GM18508 (cell line): ENCODE measurements around the gene RAB26.
"Not testable (repeated sequence)": the region's sequence is repeated elsewhere in the genome, so short reads cannot be mapped to it uniquely, and the experiment has no call there.

Experiments used
- ATAC-seq: cut with Tn5 transposase; IDR thresholded peaks from one replicate; pipeline ENCODE4 v1.9.1; 2021; ENCODE audit warnings: moderate number of reproducible peaks; ENCODE audit not compliant: insufficient read depth, unreplicated experiment

RAB26 gene

DNA sequence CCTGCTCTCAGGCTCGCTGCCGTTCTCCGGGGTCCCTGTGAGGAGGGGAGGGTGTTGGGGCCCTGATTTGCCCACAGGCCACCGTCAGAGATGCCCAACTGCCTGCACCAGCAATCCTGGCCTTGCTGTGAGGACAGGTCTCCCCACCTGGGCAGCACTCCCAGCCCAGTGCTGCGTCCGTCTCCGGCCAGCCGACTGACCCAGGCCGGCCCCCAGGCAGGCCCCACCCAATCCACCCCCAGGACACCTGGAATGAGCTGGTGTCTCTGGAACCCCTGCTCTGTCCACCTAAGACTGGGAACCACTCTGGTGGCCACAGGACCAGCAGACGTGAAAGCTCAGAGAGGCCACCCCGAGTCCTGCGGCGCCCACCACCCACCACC, 32.8 kb upstream of the RAB26 start:
- ATAC-seq, result no peak

DNA sequence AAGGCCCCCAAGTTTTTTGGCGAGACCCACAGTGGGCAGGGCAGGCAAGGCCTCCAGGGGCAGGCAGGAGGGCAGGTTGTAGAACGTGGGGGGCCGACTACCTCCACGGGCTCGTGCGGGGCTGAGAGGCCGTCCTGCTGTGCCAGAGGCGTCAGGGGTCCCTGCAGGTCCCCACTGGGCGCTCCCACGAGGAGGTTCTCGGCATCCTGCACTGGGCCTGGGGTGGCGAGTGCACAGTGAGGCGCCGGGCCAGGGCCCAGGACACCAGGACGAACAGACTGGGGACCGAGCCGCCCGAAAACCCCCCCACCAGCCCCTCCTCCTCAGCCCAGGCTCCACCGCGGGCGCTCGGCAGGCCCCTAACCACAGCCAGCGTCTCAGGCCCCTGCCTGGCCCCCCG, 32.0 kb upstream of the RAB26 start:
- ATAC-seq, result not testable (repeated sequence)

DNA sequence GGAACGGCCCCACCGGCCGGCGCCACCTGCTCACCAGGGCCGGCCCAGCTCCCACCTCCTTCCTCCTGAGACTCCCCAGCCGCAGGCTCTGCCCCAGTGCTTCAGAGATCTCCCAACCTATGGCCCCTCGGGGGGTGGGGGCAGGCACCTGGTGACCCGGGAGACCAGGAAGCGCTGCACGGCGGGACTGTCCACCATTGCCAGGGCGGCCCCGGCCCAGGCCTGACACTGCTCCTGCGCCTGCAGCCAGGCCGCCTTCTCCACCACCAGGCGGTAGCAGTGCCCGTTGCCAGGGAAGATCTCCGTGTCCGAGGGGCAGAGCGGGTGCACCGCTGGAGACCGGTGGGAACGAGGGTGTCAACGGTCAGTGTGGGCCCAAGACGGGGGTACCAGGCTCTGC, 31.1 kb upstream of the RAB26 start:
- ATAC-seq, result not testable (repeated sequence)

DNA sequence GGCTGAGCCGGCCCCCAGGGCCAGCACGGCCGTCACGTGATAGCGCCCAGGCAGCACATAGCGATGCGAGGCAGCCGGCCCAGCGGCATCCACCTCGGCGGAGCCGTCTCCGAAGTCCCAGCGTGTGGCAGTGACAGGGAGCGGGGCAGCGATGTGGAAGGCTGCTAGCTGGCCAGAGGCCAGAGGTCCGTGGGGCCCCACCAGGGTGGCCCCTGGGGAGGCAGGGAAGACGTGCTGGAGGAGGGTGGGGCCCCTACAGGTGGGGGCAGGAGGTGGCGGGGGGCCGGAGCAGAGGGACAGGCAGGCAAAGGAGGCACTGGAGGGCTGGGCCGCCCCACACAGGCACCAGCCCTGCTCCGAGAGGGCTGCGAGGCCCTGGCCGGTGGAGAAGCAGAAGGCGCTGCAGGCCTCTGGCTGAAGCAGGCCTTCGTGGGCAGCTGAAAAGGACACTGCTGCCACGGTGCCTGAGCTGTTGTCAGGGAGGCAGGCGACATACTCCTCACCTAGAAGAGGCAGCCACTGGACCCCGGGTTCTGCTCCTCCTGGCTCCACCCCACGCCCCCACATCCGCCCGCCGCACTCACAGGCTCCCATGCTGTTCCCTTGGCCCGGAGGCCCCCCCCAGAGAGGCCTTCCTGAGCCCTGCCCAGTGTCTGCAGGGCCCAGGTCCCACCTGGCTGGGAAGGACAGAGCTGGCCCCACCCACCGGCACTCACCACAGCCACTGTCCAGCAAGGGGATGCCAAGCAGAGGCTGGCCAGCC, 30.3 kb upstream of the RAB26 start:
- ATAC-seq, result not testable (repeated sequence)

DNA sequence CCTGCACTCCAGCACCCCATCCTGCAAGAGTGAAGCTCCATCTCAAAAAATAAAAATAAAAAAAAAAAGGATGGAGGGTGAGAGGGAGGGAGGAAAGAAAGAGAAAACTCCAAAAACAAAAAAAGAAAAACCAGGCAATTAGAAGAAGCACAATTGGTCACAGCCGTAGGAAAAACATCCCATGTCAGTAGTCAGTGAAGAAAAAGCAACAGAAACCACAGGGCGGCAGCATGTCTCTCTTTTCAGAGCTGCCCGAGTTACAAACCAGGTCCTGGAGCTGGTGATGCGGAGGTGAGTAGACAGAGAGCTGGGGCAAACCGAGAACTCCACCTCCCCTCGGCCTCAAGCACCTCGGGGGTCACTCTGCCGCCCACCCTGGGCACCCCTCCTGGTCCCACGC, 27.1 kb upstream of the RAB26 start:
- ATAC-seq, result not testable (repeated sequence)

DNA sequence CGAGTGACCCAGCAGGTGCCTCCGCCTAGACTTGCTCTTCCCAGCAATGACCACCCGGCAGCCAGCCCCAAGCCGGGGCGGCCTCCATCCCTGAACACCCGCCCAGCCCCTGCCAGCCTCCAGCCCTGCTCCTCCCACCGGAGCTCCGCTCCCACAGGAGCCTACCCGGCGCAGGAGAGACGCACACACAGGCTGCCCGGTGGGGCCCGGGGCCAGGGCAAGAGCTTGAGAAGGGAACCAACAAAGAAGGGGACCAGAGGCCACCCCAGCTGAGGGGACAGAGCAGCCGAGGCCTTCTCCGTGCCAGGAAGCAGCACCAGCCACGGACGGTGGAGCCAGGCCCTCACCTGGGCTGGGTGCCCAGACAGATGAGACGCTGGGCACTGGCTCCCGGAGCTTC, 26.6 kb upstream of the RAB26 start:
- no peak for ATAC-seq

DNA sequence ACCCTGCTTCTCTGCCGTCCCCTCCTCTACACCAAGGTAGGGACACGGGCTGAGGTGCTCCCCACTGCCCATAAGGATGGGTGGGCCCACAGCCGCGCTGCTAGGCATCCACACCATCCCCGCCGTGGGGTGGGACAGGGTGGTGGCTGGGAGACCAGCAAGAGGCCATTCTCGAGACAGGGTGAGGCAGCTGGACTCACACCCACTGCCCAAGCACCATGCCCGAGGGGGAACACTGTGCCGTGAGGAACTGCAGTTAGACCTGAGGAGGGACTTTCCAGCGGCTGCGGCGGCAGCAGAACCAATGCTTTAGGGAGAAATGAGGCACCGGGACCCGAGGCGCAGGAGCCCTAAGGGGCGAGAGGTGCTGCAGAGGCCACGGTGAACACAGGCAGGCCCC, 26.0 kb upstream of the RAB26 start:
- ATAC-seq, result no peak

DNA sequence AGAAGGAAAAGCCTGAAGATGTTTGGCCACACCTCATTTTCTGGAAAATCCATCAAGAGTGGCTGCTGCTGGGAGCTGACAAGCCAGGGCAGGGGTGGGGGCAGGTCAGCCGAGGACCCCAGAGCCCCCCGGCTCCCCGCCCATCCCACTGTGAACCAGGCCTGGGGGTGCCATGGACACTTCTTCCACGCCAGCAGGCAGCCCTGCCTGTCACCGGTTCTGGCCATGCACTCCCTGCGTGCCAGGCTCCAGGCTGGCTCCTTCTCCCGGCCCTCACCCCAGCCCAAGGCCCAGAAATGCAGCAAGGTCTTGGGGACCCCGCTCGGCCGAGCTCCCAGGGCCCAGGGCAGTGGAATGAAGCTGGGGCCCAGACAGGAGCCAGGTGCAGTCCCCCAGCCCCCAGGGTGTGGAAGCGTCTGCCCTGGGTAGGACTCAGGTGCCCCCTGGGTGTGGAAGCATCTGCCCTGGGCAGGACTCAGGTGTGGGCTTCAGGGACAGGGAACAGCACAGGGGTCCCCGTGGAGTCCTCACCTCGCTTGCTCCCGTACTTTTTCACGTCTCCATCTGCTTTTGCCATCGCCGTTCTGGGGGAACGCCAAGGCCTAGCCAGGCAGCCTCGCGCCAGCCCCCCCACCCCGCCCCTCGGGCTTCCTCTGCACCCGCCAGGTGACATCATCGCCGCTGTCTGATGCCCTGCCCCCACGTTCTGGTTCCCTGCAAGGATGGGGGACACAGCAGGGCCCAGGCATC, 25.3 kb upstream of the RAB26 start:
- ATAC-seq, result not testable (repeated sequence)

DNA sequence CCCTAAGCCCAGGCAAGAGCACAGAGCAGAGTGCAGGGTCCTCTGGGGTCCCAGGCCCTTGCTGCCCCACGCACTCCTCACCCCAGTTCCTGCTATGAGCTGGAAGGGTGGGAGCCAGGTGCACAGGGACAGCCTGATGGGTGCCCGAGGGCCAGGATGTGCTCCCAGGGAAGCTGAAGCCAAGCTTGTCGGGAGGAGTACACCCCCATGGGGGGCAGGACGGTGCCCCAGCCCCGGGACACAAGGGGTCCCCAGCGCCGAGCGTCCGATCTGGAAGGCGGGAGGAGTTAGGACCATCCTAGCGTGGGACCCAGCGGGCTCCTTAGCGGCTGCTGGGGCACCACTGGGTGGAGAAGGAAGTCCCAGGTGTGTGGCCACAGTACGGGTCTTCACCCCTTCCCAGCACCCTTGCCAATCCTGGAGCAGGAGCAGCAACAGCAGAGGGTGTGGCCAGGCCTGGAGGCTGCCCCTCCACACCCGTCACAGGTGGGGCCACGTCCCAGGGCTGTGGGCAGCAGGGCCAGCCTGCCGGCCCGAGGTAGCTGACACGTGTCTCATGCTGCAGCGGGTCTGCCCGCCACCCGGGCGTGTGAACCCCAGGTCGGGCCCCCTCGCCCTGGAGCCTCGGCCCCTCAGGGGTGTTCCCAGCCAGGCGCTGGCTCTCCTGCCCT, 24.6 kb upstream of the RAB26 start:
- not testable (repeated sequence) for ATAC-seq

DNA sequence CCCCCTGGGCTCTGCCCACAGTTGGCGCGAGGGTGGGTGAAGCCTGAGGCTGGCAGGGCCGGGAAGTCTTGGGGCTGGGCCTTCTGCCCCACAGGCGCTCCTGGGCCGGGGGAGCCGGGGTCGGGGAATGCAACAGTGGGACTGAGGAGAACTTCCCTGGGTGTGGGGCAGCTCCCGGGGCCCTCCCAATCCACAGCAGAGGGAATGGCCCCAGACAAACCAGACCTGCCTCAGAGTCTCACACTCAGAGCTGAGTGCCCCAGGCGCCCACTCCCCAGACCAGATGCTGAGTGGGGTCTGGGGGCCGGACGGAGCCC, 24.1 kb upstream of the RAB26 start:
- ATAC-seq, result not testable (repeated sequence)

DNA sequence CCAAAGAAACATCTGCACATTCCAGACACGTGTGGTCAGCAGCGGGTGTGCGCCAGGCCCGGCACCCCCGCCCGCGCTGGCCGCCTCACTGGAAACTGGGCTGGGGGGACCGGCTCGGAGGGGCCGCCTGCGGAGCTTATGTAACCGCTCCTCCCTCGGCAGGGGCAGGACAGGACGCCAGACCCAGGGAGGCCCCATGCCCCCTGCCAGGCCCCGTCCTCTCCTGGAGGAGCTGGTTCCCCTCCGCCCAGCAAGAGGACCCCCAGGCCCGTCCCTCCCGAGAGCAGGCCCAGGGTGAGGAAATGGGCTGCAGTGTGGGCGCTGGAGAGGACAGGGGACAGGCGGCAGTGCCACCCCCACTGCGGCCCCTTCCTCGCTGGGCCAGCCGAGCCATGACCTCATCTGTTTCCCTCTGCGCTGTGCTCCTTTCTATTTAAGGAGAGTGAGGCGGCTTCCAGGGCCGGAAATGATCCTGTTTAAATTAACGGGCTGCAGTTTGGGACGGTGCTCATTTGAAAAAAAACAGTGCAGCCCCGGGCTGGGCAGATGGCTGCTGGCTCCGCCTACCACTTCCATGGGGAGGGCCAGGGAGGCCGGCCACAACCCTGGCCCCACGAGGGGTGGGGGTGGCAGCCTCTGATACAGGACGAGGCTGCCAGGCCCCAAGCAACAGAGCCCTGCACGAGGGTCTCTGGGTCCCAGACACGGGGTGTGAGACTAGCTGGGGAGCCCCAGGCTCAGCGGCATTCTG, 23.6 kb upstream of the RAB26 start:
- ATAC-seq, result not testable (repeated sequence)

DNA sequence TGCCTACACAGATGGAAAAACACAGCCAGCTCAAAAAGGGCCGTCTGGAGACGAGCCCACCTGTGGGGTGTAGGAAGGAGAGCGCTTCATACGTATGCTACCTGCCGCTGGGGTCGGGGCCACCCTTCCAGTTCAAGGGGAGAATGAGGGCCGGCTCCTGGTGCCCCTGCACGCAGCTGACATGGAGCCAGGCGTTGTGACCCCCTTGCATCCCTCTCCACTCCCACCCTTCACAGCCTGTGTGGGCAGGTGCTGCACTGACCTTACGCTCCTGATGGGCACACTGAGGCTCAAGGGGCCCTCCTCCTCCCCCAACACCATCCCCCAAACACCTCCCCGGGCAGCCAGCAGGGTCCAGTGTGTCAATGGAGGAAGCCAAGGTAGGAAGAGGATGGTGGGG, 22.8 kb upstream of the RAB26 start:
- ATAC-seq, result not testable (repeated sequence)

DNA sequence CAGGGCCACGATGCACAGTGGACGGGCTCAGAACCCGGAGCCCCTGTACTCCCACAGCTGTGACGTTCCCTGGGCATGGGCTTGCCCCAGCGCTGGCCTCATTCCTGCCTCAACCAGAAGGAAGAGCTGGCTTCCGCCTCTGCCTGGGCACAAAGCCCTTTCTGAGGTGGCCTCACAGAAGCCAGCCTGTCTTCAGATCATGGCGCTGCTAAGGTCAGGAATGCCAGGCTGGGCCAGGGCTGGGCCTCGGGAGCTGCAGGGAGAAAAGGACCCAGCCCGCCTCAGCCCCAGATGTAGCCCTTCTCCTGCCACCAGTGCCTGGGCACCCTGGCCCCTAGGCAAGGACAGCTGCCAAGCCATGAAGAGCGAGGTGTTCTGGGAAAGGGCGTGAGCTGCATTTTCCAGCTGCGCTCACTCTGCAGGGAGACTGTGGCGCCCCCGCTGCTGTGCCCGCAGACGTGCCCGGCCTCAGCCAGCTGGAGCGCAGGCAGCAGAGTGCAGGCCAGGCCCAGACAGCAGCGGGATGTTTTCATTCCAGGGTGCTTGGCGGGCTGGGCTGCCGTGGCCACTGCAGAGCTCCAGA, 22.2 kb upstream of the RAB26 start:
- not testable (repeated sequence) for ATAC-seq

DNA sequence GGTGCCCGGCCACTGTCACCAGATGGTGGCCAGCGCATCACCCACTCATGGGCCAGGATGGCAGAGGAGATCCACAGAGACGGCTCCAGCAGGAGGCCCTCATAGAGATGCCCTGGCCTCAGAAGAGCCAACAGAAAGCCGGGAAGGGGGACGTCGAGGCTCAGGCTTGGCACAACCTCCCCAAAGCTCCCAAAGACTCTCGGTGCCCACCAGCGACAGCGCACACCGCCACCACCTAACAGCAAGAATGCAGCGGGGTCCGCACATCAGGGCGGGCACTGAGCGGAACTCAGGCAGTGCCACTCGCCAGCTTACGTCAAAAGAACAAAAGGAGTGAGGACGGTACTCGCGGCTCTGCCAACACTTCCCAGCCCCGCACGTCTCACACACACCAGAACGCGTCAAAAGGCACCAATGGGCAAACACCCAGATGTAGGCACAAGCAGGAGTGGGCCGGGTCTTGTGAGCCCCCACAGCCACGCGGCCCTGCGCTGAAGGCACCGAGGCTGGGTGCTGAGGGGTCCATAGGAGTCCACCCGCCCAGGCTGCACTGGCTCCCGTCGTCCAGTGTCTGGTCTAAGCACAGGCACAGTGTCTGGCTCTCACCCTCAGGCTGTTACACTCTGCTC, 21.4 kb upstream of the RAB26 start:
- not testable (repeated sequence) for ATAC-seq

DNA sequence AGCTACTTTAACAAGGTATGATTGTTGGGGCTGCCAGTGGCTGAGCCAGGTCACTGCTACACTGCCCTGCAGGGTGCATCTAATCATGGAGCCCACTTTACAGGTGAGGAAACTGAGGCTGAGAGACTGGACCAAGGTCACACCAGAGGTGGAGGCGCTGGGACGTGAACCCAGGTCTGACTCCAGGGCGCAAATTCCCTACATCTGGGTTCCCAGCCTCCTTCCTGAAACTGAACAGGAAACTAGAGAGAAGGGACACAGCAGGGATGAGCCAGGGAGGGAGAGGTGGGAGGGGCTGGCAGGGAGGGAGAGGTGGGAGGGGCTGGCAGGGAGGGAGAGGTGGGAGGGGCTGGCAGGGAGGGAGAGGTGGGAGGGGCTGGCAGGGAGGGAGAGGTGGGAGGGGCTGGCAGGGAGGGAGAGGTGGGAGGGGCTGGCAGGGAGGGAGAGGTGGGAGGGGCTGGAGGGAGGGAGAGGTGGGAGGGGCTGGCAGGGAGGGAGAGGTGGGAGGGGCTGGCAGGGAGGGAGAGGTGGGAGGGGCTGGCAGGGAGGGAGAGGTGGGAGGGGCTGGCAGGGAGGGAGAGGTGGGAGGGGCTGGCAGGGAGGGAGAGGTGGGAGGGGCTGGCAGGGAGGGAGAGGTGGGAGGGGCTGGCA, 20.7 kb upstream of the RAB26 start:
- not testable (repeated sequence) for ATAC-seq

DNA sequence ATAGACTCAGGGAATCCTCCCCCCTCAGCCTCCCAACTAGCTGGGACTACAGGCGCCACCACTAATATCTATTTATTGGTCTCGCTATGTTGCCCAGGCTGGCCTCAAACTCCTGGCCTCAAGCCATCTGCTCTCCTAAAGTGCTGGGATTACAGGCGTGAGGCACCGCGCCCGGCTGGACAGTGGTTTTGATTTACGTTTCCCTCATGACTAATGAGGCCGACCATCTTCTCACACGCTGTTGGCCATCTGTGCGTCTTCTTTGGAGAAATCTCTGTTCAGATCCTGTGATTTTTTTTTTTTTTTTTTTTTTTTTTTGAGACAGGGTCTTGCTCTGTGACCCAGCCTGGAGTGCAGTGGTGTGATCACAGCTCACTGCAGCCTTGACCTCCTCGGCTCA, 19.2 kb upstream of the RAB26 start:
- ATAC-seq, result not testable (repeated sequence)

DNA sequence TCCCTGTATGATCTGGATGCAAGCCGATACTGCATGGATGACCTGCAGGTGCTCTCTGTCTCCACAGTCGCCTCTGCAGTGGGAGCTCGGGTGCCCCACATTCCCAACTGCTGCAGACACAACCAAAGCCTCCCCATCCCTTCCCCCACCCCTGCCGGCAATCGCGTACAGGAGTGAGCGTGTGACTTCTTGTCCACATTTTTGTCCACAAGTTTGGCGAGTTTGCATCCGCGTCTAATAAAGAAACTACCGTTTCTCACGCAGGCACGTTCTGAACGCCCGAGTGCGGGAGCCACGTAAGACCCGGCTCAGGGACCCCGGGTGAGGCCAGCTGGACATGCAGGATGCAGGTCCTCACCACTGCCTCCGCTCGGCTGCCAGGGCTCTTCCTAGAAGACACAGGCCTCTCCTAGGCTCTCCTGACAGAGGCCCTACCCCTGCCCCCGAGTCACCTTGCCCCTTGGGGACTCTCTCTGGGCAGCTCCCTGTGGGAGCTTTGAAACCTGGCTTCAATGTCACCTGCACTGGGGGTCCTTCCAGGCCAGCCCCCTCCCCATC, 18.5 kb upstream of the RAB26 start:
- ATAC-seq, result not testable (repeated sequence)

DNA sequence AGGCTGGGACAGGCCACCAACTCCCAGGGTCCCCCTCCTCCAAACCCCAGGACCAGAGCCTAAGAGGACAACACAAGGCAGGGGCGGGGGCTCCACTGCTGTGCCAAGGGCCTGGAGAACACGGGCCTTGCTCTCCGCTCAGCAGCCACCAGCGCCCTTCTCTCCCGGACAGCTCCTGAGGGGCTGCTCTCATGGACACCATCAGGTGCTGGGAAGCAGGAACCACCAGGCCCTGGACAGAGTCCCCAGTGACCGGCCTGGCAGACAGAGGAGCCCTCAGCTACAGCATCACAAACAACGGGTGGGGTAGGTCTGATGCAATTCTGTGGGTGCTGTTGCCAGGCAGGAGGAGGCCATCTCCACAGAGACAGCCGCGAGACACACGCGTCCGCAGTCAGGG, 14.6 kb upstream of the RAB26 start:
- not testable (repeated sequence) for ATAC-seq

DNA sequence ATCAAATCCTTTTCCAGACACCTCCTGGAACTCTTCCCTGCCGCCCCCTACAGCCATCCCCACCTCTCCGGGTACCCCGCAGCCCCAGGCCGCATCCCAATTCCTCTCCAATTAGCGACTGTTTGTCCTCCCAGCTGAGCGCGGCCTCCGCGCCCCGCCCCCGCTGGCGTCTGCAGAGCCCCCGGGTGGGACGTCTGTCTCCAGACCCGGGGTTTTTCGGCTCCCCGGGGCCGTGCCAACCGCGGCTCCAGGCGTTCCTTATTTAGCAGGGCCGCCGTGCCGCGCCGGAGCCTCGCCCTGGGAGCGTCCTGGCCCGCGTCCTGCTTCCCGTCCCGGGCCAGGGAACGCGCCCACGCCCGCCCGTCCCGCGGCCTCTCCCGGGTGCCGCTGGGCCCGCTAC, 13.4 kb upstream of the RAB26 start:
- not testable (repeated sequence) for ATAC-seq
